ENCODE results near the gene ILF2. TPM values are rescaled to one million over a fixed set of nuclear protein-coding genes. Genes with fewer than 3 reads are reported as not detected.

ILF2 gene
- total and polyA plus RNA-seq, 2 of the 13 experiments (the other 11 are each of a cell fraction or from before 2014, with no cell fraction given), result 292 to 366 TPM

DNA sequence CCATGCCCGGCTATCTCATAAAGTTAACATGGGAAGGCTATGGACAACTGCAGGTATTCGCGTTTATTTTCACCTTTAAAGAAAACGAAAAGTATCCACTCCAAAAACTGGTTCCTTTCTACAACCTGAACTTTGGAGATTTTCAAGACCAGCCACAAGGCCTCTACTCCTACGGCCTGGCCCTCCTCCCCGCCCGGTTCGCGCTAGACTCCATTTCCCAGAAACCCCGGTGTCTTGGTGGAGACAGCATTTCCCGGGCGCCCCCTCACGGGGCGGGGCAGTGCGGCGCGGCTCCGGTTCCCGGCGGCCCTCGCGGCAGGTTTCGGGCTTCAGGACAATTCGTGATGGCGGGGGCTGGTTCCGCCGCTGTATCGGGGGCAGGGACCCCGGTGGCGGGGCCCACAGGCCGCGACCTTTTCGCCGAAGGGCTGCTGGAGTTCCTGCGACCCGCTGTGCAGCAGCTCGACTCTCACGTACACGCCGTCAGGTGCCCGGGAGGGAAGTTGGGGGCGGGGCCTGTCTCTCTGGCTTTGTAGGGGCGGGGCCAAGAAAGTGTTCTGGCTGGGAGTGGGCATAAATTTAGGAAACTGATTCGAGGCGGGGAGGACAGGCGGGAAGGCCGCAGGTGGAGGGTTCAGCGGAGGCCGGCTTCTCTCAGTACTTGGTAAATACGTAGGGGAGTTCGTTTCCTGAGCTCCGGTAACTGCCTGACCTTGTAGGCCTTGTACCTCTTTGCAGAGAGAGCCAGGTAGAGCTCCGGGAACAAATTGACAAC lies 12.2 kb downstream of the ILF2 start, which contains the start of gene SNAPIN (continued):
- TF ChIP-seq KLF9 (CRISPR knock-in tag; IDR thresholded peaks at IDR 0.05; ENCODE audit: low read depth) (0 out of 2 replicates have a peak, but pooled peaks have one; percentile 37), NCOR1 (IDR thresholded peaks at IDR 0.05; ENCODE audit: borderline replicate concordance, low read length) (no peak), RBFOX2 (IDR thresholded peaks at IDR 0.05; ENCODE audit: low read depth, low read length) (peak; percentile 92), ZNF768 (CRISPR knock-in tag; IDR thresholded peaks at IDR 0.05) (peak; percentile 45; the same call in 1 of the 2 replicates), KLF12 (CRISPR knock-in tag; IDR thresholded peaks at IDR 0.05; ENCODE audit: borderline replicate concordance) (peak; percentile 85; the same call in 1 of the 2 replicates), STAG1 (CRISPR knock-in tag; IDR thresholded peaks at IDR 0.05) (no peak), ZNF761 (CRISPR knock-in tag; conservative IDR thresholded peaks at IDR 0.05) (no peak), U2AF1 (optimal IDR thresholded peaks at IDR 0.05; ENCODE audit: low read depth, low read length) (peak; percentile 83), ZNF883 (CRISPR knock-in tag; IDR thresholded peaks at IDR 0.05; ENCODE audit: not compliant biosample characterization) (peak; percentile 64), HOXA5 (CRISPR knock-in tag; IDR thresholded peaks at IDR 0.05) (0 out of 2 replicates have a peak, but pooled peaks have one; percentile 44), AHR (CRISPR knock-in tag; IDR thresholded peaks at IDR 0.05) (0 out of 2 replicates have a peak, but pooled peaks have one; percentile 19), JARID2 (CRISPR knock-in tag; IDR thresholded peaks at IDR 0.05; ENCODE audit: insufficient replicate concordance) (peak; percentile 33), MIER2 (CRISPR knock-in tag; IDR thresholded peaks at IDR 0.05) (0 out of 2 replicates have a peak, but pooled peaks have one; percentile 28), ZNF713 (CRISPR knock-in tag; IDR thresholded peaks at IDR 0.05) (no peak), SMAD3 (CRISPR knock-in tag; IDR thresholded peaks at IDR 0.05) (peak; percentile 47; the same call in 1 of the 2 replicates), THAP11 (CRISPR knock-in tag; IDR thresholded peaks at IDR 0.05) (peak; percentile 98), ERF (CRISPR knock-in tag; IDR thresholded peaks at IDR 0.05) (0 out of 2 replicates have a peak, but pooled peaks have one; percentile 34), HDAC2 (CRISPR knock-in tag; IDR thresholded peaks at IDR 0.05) (no peak), NRL (CRISPR knock-in tag; IDR thresholded peaks at IDR 0.05; ENCODE audit: borderline replicate concordance) (peak; percentile 72; the same call in 1 of the 2 replicates), RFXAP (CRISPR knock-in tag; IDR thresholded peaks at IDR 0.05; ENCODE audit: borderline replicate concordance) (0 out of 2 replicates have a peak, but pooled peaks have one; percentile 41), KLF16 (CRISPR knock-in tag; IDR thresholded peaks at IDR 0.05) (peak in 1 of 2 experiments; percentile 75; a peak in 2 of 4 replicates), SALL2 (CRISPR knock-in tag; IDR thresholded peaks at IDR 0.05) (peak; percentile 73; the same call in 1 of the 2 replicates), MAF1 (CRISPR knock-in tag; IDR thresholded peaks at IDR 0.05; ENCODE audit: borderline replicate concordance) (peak; percentile 68; the same call in 1 of the 2 replicates), NR2F2 (IDR thresholded peaks at IDR 0.05; ENCODE audit: borderline replicate concordance, low read depth) (no peak; the same call in 1 of the 2 replicates)
- TF ChIP-seq, protein P1, sequence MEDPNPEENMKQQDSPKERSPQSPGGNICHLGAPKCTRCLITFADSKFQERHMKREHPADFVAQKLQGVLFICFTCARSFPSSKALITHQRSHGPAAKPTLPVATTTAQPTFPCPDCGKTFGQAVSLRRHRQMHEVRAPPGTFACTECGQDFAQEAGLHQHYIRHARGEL (CRISPR knock-in tag; IDR thresholded peaks at IDR 0.05), result no peak
- TF ChIP-seq, protein P2, sequence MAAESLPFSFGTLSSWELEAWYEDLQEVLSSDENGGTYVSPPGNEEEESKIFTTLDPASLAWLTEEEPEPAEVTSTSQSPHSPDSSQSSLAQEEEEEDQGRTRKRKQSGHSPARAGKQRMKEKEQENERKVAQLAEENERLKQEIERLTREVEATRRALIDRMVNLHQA (CRISPR knock-in tag; IDR thresholded peaks at IDR 0.05), result no peak
- TF ChIP-seq, protein P3, sequence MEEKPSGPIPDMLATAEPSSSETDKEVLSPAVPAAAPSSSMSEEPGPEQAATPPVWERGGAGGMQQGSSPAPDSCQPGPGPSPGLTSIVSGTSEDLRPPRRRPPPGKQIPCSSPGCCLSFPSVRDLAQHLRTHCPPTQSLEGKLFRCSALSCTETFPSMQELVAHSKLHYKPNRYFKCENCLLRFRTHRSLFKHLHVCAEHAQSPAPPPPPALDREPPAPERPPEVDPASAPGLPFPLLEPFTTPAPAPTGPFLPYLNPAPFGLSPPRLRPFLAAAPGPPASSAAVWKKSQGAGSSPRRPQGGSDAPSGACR (CRISPR knock-in tag; IDR thresholded peaks at IDR 0.05), result peak; percentile 89; the same call in 1 of the 2 replicates
- TF ChIP-seq, protein P4, sequence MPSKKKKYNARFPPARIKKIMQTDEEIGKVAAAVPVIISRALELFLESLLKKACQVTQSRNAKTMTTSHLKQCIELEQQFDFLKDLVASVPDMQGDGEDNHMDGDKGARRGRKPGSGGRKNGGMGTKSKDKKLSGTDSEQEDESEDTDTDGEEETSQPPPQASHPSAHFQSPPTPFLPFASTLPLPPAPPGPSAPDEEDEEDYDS (CRISPR knock-in tag; IDR thresholded peaks at IDR 0.05), result peak; percentile 59; the same call in 1 of the 2 replicates
- TF ChIP-seq, protein P5, sequence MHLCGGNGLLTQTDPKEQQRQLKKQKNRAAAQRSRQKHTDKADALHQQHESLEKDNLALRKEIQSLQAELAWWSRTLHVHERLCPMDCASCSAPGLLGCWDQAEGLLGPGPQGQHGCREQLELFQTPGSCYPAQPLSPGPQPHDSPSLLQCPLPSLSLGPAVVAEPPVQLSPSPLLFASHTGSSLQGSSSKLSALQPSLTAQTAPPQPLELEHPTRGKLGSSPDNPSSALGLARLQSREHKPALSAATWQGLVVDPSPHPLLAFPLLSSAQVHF (CRISPR knock-in tag; IDR thresholded peaks at IDR 0.05), result peak; percentile 68; the same call in 1 of the 2 replicates
